ENCODE results near the gene ADIPOR1. TPM values are rescaled to one million over a fixed set of nuclear protein-coding genes. Genes with fewer than 3 reads are reported as not detected.

The ADIPOR1 gene
- polyA plus RNA-seq, 2 of the 4 experiments (the other 2 are of a cell fraction), result 56.4 to 131 TPM

GRCh38 chr1:202923533-202923932 is 34.6 kb downstream of the ADIPOR1 start:
- TF ChIP-seq RFX5 (IDR thresholded peaks at IDR 0.05), result no peak
- TF ChIP-seq PHF8 (IDR thresholded peaks at IDR 0.05; ENCODE audit: borderline replicate concordance, low read depth), result no peak
- no peak for TF ChIP-seq TP53 (CRISPR knock-in tag; IDR thresholded peaks at IDR 0.05)
- no peak for TF ChIP-seq JUNB (IDR thresholded peaks at IDR 0.05)
- TF ChIP-seq EHMT2 (IDR thresholded peaks at IDR 0.05; ENCODE audit: low read depth), result no peak
- no peak for TF ChIP-seq CBX8 (IDR thresholded peaks at IDR 0.05)
- no peak for TF ChIP-seq NFE2L2 (conservative IDR thresholded peaks at IDR 0.05; ENCODE audit: low read length)
- no peak for TF ChIP-seq NR3C1 (IDR thresholded peaks at IDR 0.05)
- no peak for TF ChIP-seq RCOR1 (IDR thresholded peaks at IDR 0.05; ENCODE audit: low read depth, low read length)
- TF ChIP-seq FOXS1 (CRISPR knock-in tag; IDR thresholded peaks at IDR 0.05), result no peak
- CTCF ChIA-PET, result no interaction called here
- FAIRE-seq (no peak), DNase-seq (ENCODE audit: low read depth in 1 of 2, low spot score in 1 of 2) (no peak), ATAC-seq (no peak)
- no peak overlapping the region for H3K4me2 ChIP-seq
- H3K9me3 ChIP-seq, result no peaks in the 10 kb centered on the region
- no peak overlapping the region for H3K4me3 ChIP-seq
- peaks cover 6% of the 10 kb centered on the region; the same call in 2 of the 3 replicates for H3K4me1 ChIP-seq
- 92% methylated on average over 3 of the region's 3 CpGs for WGBS (ENCODE audit: missing lambda C conversion rate)
- POLR2A ChIA-PET, result no interaction called here
- no peak overlapping the region for H3K27ac ChIP-seq

GRCh38 chr1:202919615-202920014 is 38.5 kb downstream of the ADIPOR1 start:
- no peak for FAIRE-seq
- Histone ChIP-seq H3K4me2 (no peak overlapping the region), H3K9me3 (no peaks in the 10 kb centered on the region), H3K4me1 (no peaks in the 10 kb centered on the region), H3K4me3 (no peak overlapping the region), H3K27ac (no peak overlapping the region)
- ATAC-seq, result no peak
- ChIA-PET POLR2A (no interaction called here), CTCF (no interaction called here)
- TF ChIP-seq ESRRA (IDR thresholded peaks at IDR 0.05; ENCODE audit: borderline replicate concordance, low read length) (no peak), HOXB13 (CRISPR knock-in tag; IDR thresholded peaks at IDR 0.05; ENCODE audit: low read depth) (no peak), HEYL (CRISPR knock-in tag; IDR thresholded peaks at IDR 0.05) (no peak), HOXB5 (CRISPR knock-in tag; IDR thresholded peaks at IDR 0.05) (no peak), HMGXB4 (CRISPR knock-in tag; IDR thresholded peaks at IDR 0.05; ENCODE audit: borderline replicate concordance) (no peak), SREBF2 (IDR thresholded peaks at IDR 0.05) (no peak), EHMT2 (IDR thresholded peaks at IDR 0.05; ENCODE audit: low read depth) (no peak), FOSB (CRISPR knock-in tag; IDR thresholded peaks at IDR 0.05) (no peak), TFCP2L1 (CRISPR knock-in tag; IDR thresholded peaks at IDR 0.05) (no peak), REST (IDR thresholded peaks at IDR 0.05) (no peak), BCL3 (IDR thresholded peaks at IDR 0.05) (no peak)
- no peak for DNase-seq (ENCODE audit: low read depth in 1 of 2, low spot score in 1 of 2)
